K562 (cell line): Measurements from ENCODE around the gene CD19.

Experiments
- ATF2 ChIP-seq: sonication (generic); formaldehyde crosslinking; IDR thresholded peaks from 2 replicates; pipeline ENCODE4 v1.8.1; 2022; ENCODE audit warnings: missing genetic modification reagents
- ELF4 ChIP-seq: fragments of 450-650 bp; formaldehyde crosslinking; IDR thresholded peaks from 2 replicates; pipeline ENCODE4 v1.4.0; 2022; ENCODE audit warnings: missing genetic modification characterization
- ETV6 ChIP-seq, 3 experiments: fragments of 150-350 bp in 1 of 3; sonication (generic) in 1 of 3; formaldehyde crosslinking in 1 of 3; IDR thresholded peaks; 2 replicates each; pipeline versions ENCODE4 v1.6.1 to v1.8.0; 2014 to 2022; ENCODE audit warnings: borderline replicate concordance in 2 of 3, low read depth in 2 of 3, antibody characterized with exemption in 1 of 3, low read length in 1 of 3, mild to moderate bottlenecking in 1 of 3, missing genetic modification reagents in 1 of 3
- EZH2 ChIP-seq: IDR thresholded peaks from 2 replicates; pipeline ENCODE4 v1.6.1; 2012; ENCODE audit warnings: low read depth, mild to moderate bottlenecking, inconsistent platforms, low read length, borderline replicate concordance
- HMG20A ChIP-seq: fragments of 450-650 bp; formaldehyde crosslinking; conservative IDR thresholded peaks from 2 replicates; pipeline ENCODE4 v1.4.0; 2020; ENCODE audit warnings: mild to moderate bottlenecking, mixed read lengths
- JUNB ChIP-seq: fragments of 450-650 bp; formaldehyde crosslinking; conservative IDR thresholded peaks from 2 replicates; pipeline ENCODE4 v1.4.0; 2020; ENCODE audit warnings: mild to moderate bottlenecking
- POLR2AphosphoS5 ChIP-seq: IDR thresholded peaks from 2 replicates; pipeline ENCODE4 v1.6.1; 2011; ENCODE audit warnings: mild to moderate bottlenecking, low read depth, low read length, moderate library complexity; ENCODE audit not compliant: control insufficient read depth, insufficient read depth
- TAF1 ChIP-seq: IDR thresholded peaks from 2 replicates; pipeline ENCODE4 v1.6.1; 2011; ENCODE audit warnings: mild to moderate bottlenecking, low read length, moderate library complexity; ENCODE audit not compliant: insufficient read depth, control insufficient read depth, severe bottlenecking; ENCODE audit errors: extremely low read depth
- USF1 ChIP-seq: sonication (generic); formaldehyde crosslinking; IDR thresholded peaks from 2 replicates; pipeline ENCODE4 v1.9.0; 2022; ENCODE audit warnings: mild to moderate bottlenecking, missing genetic modification reagents
- ZBTB33 ChIP-seq: sonication (generic); formaldehyde crosslinking; IDR thresholded peaks from 2 replicates; pipeline ENCODE4 v1.8.1; 2023; ENCODE audit warnings: mild to moderate bottlenecking, missing genetic modification reagents
- ZC3H4 ChIP-seq: sonication (generic); formaldehyde crosslinking; IDR thresholded peaks from 2 replicates; pipeline ENCODE4 v1.9.0; 2021; ENCODE audit warnings: missing genetic modification reagents, borderline replicate concordance
- ZNF253 ChIP-seq: fragments of 250-450 bp; sonication (Bioruptor Pico); conservative IDR thresholded peaks from 2 replicates; pipeline ENCODE4 v1.6.1; 2021; ENCODE audit warnings: mild to moderate bottlenecking

GRCh38 chr16:28986046-28986445 lies 54.3 kb downstream of the CD19 start:
- no peak for TF ChIP-seq POLR2AphosphoS5
- TF ChIP-seq USF1 (CRISPR knock-in tag) = no peak
- no peak for TF ChIP-seq ZNF253 (CRISPR knock-in tag)
- TF ChIP-seq TAF1 = no peak
- no peak for TF ChIP-seq ZC3H4 (CRISPR knock-in tag)
- TF ChIP-seq ETV6 (IDR thresholded peaks at IDR 0.05; ENCODE audit: borderline replicate concordance in 1 of 2, low read depth in 2 of 2, low read length in 1 of 2) = no peak
- TF ChIP-seq ETV6 (CRISPR knock-in tag; IDR thresholded peaks at IDR 0.05; ENCODE audit: borderline replicate concordance) = no peak
- no peak for TF ChIP-seq JUNB (CRISPR knock-in tag)
- TF ChIP-seq HMG20A (CRISPR knock-in tag) = no peak
- TF ChIP-seq EZH2 = no peak
- TF ChIP-seq ZBTB33 (CRISPR knock-in tag) = no peak
- no peak for TF ChIP-seq ELF4 (CRISPR knock-in tag)
- no peak for TF ChIP-seq ATF2 (CRISPR knock-in tag)
